ENCODE results near the gene TM4SF5. TPM values are rescaled to one million over a fixed set of nuclear protein-coding genes. Genes with fewer than 3 reads are reported as not detected.
A peak's percentile ranks its signal among the peaks of the same experiment; 100 is the strongest.

The TM4SF5 gene
- total and polyA plus RNA-seq, 8 donors, result 0.31 to 1.2 (median 0.61) TPM; not detected in 2

DNA sequence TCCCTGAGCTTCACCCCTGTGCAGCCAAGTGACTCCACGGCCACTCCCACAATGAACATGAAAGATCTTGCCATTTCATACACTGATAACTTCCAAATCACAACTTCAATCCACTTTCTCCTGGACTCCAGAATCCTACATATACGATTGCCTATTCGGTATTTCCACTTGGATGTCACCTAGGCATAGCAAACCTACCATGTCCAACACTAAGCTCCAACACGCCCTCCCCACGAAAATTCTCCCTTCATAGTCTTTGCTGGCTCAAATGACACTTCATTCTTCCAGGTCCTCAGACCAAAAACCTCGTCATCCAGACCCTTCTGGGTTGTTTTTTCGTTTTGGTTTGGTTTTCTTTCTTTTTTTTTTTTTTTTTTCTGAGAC lies 19.0 kb downstream of the TM4SF5 start:
- H3K27ac ChIP-seq, result peak overlapping the region; percentile 93 to 98 (median 98)
- H3K36me3 ChIP-seq, result no peaks in the 10 kb centered on the region
- 36 to 39% methylated on average over 7 of the region's 7 CpGs for WGBS, 2 donors
- no peaks in the 10 kb centered on the region for H3K27me3 ChIP-seq
- DNase-seq (no peak), ATAC-seq (no peak), FAIRE-seq (no peak)
- intact Hi-C loops (cut with DNase I), result loop anchor here in 1 of 3 donors (10.0 kb wide), 1 partner anchor 104 kb away; the partner anchor contains the start of gene C17orf107
- peak overlapping the region; percentile 53 to 71 (median 58) for H3K4me3 ChIP-seq
- no peaks in the 10 kb centered on the region for H3K9me3 ChIP-seq
- H3K4me1 ChIP-seq, result peaks cover 0 to 17% (median 4%) of the 10 kb centered on the region in 3 donors
- TF ChIP-seq, protein P1, sequence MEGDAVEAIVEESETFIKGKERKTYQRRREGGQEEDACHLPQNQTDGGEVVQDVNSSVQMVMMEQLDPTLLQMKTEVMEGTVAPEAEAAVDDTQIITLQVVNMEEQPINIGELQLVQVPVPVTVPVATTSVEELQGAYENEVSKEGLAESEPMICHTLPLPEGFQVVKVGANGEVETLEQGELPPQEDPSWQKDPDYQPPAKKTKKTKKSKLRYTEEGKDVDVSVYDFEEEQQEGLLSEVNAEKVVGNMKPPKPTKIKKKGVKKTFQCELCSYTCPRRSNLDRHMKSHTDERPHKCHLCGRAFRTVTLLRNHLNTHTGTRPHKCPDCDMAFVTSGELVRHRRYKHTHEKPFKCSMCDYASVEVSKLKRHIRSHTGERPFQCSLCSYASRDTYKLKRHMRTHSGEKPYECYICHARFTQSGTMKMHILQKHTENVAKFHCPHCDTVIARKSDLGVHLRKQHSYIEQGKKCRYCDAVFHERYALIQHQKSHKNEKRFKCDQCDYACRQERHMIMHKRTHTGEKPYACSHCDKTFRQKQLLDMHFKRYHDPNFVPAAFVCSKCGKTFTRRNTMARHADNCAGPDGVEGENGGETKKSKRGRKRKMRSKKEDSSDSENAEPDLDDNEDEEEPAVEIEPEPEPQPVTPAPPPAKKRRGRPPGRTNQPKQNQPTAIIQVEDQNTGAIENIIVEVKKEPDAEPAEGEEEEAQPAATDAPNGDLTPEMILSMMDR (IDR thresholded peaks at IDR 0.05), result no peak

DNA sequence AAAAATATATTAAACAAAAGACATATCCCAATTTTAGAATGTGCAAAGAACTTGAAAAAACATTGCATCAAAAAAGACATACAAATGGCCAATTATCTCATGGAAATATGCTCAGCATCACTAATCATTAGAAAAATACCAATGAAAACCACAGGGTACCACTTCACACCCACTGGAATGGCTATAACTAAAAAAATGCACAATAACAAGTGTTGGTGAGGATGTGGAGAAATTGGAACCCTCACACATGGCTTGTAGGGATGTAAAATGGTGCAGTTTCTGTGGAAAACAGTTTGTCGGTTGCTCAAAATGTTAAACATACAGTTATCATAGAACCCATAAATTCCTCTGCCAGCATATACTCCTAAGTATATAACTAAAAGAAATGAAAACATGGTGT lies 23.5 kb downstream of the TM4SF5 start:
- no peaks in the 10 kb centered on the region for H3K27me3 ChIP-seq
- H3K4me3 ChIP-seq, result no peak overlapping the region
- intact Hi-C loops (cut with DNase I), result loop anchor here in 1 of 3 donors (10.0 kb wide), 1 partner anchor 100 kb away; the partner anchor contains the start of gene C17orf107
- ATAC-seq, result no peak
- DNase-seq, result no peak
- TF ChIP-seq, protein P1 (IDR thresholded peaks at IDR 0.05), result no peak
- H3K27ac ChIP-seq, result no peak overlapping the region
- no peak for FAIRE-seq
- H3K9me3 ChIP-seq, result no peaks in the 10 kb centered on the region
- WGBS, 2 donors, result 90 to 97% methylated on average over 1 of the region's 1 CpG
- no peaks in the 10 kb centered on the region for H3K36me3 ChIP-seq
- peaks cover 0 to 7% (median 5%) of the 10 kb centered on the region in 3 donors for H3K4me1 ChIP-seq

DNA sequence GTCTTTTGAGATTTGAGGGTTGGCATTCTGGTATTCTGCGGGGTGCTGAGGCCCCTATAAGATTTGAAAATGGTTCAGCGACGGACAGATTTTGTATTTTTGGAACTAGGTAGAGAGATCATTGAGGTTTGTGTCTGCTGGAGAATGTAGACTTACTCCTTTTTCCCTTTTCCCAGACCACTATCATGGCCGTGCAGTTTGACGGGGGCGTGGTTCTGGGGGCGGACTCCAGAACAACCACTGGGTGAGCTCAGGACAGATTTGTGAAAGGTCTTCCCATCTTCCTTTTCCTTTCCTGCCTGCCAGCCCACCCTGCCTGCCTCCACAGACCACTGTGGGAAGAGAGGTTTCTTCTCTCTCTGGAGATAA lies 24.9 kb downstream of the TM4SF5 start:
- 0 to 1% methylated on average over 7 of the region's 7 CpGs for WGBS, 2 donors
- H3K4me3 ChIP-seq, result peak overlapping the region; percentile 67 to 89 (median 78)
- ATAC-seq (peak in 2 of 4 donors; percentile 41 to 48), DNase-seq (no peak), FAIRE-seq (no peak)
- no peaks in the 10 kb centered on the region for H3K36me3 ChIP-seq
- H3K27me3 ChIP-seq, result no peaks in the 10 kb centered on the region
- peaks cover 0 to 7% (median 5%) of the 10 kb centered on the region in 3 donors for H3K4me1 ChIP-seq
- TF ChIP-seq, protein P1 (IDR thresholded peaks at IDR 0.05), result no peak
- H3K9me3 ChIP-seq, result no peaks in the 10 kb centered on the region
- H3K27ac ChIP-seq, result peak overlapping the region in 3 of 4 donors; percentile 3 to 72 (median 47)
- intact Hi-C loops (cut with DNase I), result loop anchor here in 1 of 3 donors (10.0 kb wide), 1 partner anchor 98 kb away; the partner anchor contains the start of gene C17orf107

DNA sequence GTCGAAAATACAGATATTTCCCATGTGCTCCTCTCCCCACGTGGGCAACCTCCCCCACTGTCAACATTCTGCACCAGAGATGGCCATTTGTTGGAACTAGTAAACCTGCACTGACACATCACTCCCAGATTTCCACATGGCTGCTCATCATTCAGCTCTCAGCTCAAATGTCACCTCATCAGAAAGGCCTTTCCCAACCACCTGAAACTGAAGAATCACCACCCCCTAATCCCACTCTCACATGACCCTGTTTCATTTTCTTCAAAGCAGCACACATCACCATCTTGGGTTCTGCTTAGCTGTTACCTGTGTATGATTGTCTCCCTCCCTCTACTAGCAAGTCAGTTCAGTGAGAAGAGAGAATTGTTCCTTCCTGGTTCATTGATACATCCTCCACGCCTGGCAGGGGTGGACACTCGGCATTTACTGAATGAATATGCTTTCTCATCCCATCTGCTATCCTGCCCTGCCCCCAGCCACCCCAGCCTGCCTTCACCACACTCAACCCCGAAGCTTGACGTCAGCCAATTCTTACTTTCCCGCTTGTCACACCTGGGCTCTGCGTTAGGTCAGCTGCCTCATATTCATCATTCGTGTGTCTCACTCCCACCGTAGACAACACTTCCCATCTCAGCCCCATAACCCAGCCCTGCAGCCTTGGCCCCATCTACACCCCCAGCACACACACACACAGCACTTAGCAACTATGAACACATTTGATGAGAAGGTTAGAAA lies 28.9 kb downstream of the TM4SF5 start:
- no peak overlapping the region for H3K4me3 ChIP-seq
- TF ChIP-seq, protein P1 (IDR thresholded peaks at IDR 0.05), result no peak
- ATAC-seq (no peak), DNase-seq (peak in 1 of 6 donors; percentile 23), FAIRE-seq (no peak)
- no peak overlapping the region for H3K27ac ChIP-seq
- intact Hi-C loops (cut with DNase I), result no loop called here
- peaks cover 0 to 7% (median 5%) of the 10 kb centered on the region in 3 donors for H3K4me1 ChIP-seq
- no peaks in the 10 kb centered on the region for H3K36me3 ChIP-seq
- WGBS, 2 donors, result 72 to 77% methylated on average over 10 of the region's 10 CpGs
- H3K27me3 ChIP-seq, result no peaks in the 10 kb centered on the region
- H3K9me3 ChIP-seq, result no peaks in the 10 kb centered on the region

DNA sequence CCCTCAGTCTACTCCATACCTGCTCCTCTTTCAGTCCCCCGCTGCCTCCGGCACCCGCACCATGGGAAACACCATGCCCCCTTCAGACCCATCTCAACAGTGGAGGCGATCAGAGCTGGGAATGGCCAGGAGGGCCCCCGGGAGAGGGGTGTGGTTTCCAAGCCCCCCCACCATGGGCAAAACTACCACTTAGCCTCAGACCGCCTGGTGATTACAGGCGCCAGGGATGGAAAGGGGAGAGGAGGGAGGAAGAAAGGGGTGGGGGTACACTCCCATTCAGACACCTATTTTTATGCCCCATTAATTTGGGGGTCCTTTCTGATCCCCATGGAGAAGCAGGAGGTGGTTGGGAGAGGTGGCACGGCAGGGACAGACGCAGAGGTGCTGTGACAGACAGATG lies 30.5 kb downstream of the TM4SF5 start, which contains the start of gene C17orf114:
TSS of gene C17orf114 (minus strand) at position 101 of the 400 bp plus-strand sequence.
- Histone ChIP-seq H3K27me3 (no peaks in the 10 kb centered on the region), H3K4me3 (no peak within 1 kb of the TSS), H3K36me3 (no peaks in the 10 kb centered on the region), H3K9me3 (no peaks in the 10 kb centered on the region), H3K4me1 (peaks cover 0 to 4% (median 0%) of the 10 kb centered on the region in 3 donors), H3K27ac (no peak within 1 kb of the TSS)
- FAIRE-seq, result no peak
- ATAC-seq, result no peak
- WGBS, 2 donors, result 80 to 81% methylated on average over 9 of the region's 9 CpGs
- intact Hi-C loops (cut with DNase I), result no loop called here
- DNase-seq, result no peak
- TF ChIP-seq, protein P1 (IDR thresholded peaks at IDR 0.05), result no peak
